Ecto neural progenitor cell (in vitro differentiated cells): Measurements from ENCODE around the gene LLCFC1.
A peak's percentile ranks its signal among the peaks of the same experiment; 100 is the strongest.

Experiments used
- DNase-seq: peaks from one replicate; pipeline ENCODE4 v3.0.0-alpha.2; 2018; ENCODE audit warnings: low spot score

The LLCFC1 gene

DNA sequence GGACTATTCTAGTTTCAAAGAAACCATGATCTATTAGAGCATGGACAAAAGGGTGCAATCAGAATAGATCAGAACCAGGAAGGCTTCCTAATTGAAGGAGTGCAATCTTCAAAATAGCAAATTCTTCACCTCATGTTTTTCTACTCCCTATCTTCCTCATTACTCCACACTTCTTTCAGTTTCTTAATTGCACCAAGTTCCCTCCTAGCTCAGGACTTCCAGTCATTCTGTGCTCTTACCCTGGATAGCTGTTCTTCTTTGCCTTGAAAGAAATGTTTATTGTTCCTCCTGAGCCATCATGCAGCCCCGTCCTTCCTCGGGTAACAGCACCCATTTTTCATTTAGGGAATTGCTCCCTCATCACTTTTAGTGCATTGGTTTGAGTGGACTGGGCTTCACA, 28.8 kb upstream of the LLCFC1 start:
- DNase-seq: no peak

DNA sequence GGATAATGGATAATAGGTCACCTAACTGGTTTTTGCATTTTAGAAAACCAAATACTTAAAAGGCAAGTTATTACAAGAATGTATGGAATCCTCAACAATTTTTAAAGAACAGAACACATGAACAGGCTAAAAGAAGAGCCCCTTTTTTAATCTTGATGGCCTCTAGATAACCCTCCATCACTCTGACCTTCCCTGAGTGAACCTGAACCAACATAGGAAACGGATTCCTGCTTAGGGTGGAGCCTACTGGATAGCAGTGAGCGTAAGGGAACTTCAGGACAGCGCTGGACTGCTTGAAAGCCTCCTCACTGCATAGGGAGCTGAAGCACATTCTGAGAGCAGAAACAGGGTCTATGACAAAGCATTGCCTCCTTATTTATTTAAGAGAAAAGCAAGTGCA, 26.2 kb upstream of the LLCFC1 start:
- DNase-seq: no peak

DNA sequence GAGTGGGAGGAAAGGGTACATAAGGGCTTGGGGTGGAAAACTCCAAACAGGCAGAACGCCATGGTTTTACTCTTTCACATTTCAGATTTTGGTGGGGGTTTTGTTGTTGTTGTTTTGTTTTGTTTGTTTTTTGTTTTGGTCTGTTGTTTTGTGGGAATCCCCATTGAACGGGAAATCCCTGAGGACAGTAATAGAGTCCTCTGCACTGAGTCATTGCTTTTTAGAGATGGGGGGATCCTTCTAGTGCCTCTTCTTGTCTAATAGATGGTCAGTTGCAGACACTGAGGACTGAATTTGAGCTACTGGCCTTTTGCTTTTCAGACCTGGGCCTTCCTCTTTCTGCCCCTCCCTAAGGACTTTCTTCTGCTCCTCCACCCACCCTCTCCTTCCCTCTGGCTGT, 25.7 kb upstream of the LLCFC1 start:
- DNase-seq: no peak

DNA sequence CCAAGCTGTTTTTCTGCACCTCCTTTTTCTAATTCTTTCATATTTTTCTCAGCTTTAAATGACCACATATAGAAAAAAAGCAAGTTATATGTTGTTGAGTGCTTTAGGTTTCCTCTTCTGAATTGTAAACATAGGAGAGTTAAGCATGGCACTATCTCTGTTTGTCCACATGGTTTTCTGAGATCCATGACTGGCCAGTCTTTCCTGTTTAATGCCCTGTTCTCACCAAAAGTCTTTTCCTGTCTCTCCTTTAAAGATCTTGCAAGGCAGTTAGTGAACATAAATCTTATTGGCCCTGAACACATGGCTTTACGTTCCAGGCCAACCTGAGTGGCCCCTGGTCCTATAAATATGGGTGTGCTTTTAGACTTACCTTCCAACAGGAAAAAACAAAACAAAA, 25.2 kb upstream of the LLCFC1 start:
- DNase-seq: no peak

DNA sequence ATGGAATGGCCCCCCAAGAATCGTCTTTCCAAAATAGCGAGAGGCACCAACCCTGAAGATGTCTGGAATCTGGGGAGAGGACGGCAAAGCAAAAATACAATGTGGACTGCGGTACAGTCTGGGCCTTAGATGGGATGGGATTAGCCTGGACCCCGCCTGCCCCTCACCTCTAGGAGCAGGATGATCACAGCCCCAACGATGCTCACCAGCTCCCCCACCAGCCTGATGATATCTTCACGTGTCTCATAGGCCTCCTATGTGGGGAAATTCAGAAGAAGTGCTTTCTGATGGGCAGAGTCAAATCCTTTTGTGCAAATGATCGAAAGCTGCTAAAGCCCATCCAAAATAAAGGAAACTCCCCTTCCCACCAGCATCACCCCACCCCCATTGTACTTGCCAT, 24.0 kb upstream of the LLCFC1 start:
- no peak for DNase-seq

DNA sequence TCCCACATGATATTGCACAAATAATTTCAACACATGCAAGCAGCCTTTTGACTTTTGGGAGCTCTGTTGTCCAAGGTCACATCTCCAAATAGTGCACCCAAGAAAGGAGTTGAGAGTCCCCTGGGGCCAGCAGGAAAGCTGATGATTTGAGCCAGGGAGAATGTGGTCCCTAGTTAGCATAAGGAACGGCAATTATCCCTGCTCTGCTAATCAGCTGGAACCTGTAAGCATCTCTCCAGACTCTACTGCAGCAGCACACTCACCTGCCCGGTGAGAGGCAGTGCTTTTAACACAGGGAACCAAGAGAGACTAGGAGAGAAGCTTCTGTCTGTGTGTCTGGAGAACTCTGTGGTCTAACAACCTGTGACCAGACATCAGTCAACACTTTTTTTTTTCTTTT, 22.8 kb upstream of the LLCFC1 start:
- DNase-seq: no peak

DNA sequence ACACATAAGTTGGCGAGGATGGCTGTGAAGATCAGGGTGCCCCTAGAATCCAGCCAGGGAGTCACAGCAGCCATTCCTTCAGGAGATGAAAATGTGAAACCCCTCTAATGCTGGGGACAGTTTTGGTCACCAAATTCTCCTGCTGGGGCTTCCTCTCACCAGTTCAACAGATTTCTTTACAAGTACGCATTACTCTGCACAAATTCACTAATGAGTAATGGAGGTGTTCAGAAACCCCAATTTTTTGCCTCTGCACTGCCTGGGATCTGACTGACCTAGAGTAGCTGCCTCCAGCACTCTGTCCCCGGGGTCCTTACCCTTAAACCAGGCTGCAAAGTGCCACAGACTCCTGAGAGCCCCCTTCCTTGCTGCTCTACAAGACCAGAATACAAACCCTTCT, 21.8 kb upstream of the LLCFC1 start:
- DNase-seq: no peak

DNA sequence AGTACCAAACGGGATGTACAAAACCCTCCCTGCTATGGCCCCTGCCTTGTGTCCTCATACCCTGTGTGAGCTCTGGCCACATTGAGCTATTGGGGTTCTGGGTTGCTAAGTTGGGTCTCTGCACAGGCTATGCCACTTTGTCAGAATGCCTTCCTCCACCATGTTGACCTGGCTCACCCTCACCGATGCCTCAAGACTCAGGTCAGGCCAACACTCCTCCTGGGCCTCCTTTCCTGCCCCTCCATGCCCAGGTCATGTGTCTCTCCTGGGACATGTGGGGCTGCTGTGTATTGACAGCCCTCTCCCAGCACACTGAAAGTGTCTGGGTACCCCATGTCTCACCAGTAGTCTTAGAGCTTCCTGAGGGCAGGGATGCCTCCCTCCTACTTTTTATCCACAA, 20.4 kb upstream of the LLCFC1 start:
- DNase-seq: no peak

DNA sequence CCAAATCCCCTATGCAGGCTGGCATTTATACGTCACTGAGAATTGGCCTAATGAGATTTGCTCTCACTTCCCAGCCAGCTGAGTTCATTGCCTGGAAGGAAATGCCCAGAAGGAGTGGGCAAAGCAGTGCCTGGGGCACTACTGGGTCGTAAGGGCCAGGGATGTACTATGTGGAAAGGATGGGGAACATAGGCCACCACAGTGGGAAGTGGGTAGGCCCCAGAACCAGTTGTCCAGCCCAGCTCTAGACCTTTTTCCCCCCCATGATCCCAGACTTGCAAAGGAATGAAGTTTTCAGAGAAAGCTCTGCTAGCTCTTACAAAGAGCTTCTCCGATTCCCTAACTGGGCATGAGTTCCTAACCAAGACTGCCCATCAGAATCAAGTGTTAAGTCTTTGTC, 19.6 kb upstream of the LLCFC1 start:
- DNase-seq: no peak

DNA sequence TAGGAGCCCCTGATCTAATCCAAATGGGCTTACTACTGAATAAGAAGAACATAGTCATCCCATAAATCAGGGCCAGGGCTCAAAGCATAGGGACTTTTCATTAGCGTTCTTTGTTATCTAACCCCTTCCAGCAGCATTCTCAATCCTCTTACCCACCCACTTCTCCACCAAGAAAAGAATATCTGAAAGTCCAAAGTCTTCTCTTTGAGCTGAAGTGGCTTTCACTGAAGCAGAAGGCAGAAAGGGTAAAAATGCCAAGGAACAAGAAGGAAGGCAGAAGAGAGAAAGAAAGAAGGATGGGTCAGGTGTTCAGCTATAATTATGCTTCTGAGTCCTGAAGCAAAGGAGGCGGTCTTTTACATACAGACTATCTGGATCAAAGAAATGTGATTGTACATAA, 15.9 kb upstream of the LLCFC1 start:
- DNase-seq: peak; percentile 7

DNA sequence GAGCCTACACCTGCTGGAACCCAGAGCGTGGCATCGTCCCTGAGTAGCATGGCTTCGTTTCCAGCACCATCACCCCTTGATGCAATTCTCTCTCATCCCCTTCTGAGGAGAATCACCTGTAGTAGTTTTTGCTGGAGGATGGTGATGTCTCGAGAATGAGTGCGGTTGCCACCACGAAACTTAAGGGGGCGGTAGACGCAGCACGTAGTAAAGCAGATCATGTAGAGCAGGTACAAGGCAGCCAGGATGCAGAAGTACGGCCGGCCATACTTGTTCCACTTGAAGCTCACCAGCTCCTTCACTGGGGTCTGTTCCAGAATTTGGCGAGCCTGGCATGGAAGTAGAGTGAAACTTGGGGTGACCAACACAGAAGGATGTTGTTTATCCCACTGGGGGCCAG, 13.9 kb upstream of the LLCFC1 start:
- peak; percentile 46 for DNase-seq

DNA sequence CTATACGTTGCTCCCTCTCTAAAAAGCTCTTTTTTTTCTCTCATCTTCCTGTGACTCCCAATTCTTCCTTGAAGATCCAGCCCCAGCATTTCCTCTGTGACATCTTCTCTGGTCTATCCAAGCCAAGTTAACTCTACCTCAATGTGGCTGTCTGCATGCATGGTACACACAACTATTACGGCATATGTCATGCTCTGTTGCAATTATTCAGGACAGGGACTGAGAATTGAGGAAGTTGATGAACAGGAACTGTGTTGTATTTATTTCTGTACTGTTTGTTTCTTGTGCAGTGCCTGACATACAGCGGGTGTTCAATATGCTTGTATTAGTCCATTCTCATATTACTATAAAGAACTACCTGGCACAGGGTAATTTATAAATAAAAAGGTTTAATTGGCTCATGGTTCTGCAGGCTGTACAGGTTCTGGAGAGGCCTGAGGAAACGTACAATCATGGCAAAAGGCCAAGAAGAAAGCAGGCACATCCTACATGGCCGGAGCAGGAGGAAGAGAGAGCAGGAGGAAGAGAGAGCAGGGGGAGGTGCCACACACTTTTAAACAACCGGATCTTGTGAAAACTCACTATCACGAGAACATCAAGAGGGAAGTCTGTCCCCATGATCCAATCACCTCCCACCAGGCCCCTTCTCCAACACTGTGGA, 12.1 kb upstream of the LLCFC1 start:
- no peak for DNase-seq

DNA sequence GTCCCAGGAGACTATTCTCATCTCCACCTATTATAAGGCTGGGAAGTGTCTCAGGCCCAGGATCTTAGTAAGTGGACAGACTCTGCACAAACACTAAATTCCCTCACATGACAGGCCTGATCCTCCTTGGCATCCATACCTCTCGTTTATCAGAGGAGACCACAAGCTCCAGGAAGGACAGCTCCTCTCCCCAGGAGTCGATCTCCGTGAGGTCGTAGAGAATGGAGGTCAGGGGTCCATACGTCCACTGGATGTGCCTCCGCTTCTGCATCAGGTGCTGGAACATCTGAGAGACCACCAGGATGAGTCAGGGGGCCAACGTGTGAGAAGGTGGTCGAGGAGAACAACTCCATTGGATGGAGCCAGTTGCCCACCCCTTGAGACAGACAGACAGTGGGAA, 11.3 kb upstream of the LLCFC1 start:
- DNase-seq: no peak

DNA sequence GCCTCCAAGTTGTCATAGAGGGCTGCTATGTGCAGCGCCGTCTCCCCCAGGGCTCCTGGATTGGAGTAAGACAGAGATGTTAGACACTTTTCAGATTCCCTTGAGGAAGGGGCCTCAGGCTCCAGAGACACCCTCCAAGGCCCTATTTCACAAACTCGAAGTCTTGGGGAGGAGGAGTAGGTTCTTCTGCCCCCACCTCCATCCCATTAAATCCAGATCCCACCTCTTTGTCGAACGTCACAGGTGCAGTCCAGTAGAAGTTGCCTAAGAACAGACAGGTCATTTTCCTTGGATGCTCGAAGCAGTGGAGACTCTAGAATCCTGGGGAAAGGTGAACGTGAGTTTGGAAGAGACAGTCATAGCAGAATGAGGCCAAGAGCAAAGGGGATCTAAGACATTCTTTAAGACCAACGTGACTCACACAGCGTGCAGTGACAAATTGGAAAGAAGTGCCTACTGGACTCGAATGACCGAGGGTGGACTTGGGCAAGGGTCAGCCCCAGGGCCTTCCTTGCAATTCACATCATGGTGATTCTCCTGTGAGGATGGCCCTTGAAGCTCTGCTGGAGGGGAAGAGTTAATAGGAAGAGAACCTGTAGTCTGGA, 9.1 kb upstream of the LLCFC1 start:
- no peak for DNase-seq

DNA sequence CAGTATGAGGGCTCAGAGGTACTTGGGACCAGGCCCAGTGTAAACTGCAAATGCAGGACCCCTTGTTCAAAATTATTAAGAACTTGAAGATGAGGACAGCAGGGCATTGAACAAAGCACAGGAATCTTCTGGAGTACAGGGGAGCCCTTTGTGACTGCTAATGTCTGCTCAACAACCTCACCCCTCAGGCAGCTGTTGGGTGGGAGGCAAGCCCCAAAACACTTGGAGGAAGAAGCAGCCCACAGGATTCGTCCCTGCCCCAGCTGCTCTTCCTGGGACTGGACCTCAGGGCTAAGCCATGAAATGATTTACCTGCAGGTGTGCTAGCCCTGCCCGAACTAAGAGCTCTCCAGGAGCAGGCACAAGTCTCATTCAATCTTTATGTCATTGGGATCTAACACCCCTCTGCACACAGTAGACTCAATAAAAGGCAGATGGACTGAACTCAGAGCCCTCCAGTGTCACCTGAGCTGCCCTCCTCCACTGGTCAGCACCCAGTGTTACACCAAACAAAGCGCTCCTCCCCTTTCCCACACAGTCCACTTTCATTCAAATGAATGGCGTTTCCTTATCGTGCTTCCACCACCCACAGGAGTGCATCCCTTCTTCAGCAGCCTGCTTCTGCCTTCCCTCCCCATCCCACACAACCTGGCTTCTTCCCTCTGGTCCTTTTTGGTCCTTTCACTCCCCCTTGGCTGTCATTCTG, 6.7 kb upstream of the LLCFC1 start:
- no peak for DNase-seq

DNA sequence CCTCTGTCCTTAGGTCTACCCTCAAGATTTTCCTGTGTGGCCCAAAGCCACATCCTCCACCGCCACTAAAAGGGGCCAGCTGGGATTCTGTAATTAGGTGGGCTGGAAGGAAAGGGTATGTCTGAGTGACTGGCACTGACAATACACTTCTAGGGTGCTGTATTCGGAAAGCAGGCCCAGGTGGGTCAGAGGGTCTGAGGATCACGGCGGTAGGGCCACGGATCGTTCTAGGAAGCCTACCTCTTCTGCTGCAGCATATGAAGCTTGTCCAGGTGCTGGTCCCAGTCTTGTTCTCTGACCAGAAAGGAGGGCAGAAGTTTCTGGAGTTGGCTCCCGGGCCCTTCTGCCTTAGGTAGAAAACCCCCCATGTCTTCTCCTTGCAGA, 6.2 kb upstream of the LLCFC1 start:
- DNase-seq: no peak

DNA sequence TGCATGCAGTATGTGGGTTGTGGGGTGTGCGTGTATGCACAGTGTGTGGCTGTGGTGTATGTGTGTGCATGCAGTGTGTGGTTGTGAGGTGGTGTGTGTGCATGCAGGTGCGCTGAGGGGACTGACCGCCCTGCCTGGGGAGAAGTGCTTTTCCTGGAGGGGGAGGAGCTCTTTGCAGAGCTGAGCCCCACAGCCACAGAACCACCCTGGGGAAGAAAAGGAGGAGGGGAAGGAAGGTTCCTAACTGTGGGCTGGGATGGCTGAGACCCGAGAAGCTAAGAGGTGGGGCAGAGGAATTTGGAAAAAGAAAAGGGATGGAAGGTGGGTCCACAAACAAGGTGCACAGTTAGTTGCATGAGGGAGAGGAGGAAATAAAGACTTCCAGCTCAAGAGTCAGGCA, 5.7 kb upstream of the LLCFC1 start, which contains the start of gene TRPV5:
TRPV5 (minus strand) TSS at position 123 of the 400 bp plus-strand sequence. CDS start 287 bp downstream, outside the sequence.
- DNase-seq: no peak

DNA sequence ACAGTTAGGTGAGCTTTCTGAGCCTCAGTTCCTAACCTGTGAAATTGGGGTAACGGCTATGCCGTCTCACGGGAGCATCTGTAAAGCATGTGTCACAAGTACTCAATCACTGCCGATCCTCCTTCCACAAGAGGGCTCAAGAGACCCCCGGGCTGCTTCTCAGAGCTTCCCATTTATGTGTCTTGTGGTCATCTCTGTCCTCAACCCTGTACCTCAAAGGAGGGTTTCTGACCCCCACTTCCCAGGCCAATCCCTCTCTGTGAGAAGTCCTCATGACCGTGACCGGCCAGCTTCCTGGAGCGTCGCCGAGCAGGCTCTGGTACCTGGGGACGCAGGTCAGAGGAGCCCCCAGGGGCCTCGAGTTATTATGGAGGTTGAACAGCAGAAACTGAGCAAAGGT, 5.2 kb upstream of the LLCFC1 start:
- DNase-seq: no peak

DNA sequence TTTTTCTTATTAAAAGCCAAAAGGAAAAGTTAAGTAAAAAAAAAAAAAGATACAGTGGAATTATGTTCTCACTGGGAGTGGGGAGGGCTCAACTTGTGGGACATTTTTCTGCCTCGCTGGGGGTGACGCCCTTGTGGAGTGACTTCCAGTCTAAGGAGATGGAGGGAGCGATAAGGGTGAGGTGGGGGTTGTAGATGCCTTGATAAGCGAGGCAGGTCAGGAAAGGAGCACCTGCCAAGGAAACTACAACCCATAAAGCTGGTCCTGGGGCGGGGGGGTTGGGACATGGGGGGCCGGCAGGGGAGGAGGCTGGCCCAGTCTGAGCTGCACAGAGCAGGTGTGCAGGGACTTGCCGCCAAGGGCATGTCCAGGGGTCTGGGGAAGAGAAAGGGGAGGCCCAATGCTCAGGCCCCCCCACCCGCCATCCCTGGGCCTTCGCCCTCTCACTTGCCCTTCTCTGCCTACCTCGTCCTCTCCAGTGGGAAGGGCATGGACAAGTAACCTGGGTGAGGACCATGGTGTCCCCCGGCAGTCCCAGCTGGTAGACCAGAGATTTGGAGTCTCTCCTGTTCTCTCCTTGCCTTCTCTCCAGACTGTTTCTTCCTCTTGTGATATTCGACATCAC, 3.2 kb upstream of the LLCFC1 start:
- no peak for DNase-seq

DNA sequence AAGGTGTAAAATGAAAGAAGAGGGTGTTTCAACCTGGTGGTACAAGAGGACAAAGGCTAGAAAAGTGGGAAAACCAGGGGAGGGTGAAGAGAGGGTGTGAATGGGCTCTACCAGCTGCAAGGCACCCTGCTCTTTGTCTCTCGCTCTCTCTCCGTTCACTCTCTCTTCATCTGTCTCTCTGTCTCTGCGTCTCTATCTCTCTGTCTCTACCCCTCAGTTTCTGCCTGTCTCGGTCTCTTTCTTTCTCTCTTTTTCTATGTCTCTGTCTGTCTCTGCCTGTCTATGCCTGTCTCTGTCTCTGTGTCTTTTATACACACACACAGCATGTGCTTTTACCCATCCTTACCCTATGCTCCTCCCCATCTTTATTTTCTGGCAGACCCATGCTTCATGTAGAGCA, 673 bp upstream of the LLCFC1 start:
- no peak for DNase-seq

DNA sequence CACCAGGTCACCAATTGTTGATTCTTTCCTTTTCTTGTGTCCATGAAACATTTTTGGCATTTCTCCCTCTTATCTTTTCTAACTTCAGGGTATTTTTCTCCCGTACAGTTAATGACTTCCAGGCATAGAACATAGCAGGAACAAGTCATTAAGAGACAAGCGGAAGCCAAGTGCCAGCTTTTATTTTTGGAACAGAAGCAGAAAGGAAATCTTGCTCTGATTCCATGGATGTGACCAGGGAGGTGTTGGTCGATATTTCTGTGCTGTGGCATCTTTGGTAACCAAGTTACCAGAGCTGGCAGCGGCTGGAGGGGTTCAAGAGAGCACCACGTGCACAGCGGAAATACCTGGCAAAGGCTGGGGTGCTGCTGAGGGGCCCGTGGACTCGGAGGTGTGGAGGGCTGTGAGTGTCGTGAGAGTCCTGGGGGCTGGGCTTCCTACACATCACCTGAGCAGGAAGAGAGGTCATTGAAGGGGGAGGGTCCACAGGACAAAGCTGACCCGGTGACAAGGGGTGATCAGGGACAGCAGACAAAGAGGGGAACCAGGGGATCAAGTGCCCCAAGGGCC, 1.8 kb downstream of the LLCFC1 start:
- no peak for DNase-seq

DNA sequence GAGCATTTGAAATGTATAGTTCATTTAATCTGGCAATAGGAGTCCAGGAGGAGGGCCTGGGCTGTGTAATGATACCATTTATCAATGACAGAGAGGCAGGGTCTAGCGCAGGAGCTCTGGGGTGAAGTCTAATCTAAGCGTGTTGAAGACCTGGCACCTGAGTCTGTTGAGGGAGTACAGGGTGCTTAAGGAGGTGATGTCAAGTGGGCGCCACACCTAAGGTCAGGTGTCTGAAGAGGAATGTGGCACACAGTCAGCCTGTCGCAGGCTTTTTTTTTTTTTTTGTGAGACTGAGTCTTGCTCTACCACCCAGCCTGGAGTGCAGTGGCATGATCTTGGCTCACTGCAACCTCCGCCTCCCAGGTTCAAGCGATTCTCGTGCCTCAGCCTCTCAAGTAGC, 2.3 kb downstream of the LLCFC1 start:
- DNase-seq: no peak

DNA sequence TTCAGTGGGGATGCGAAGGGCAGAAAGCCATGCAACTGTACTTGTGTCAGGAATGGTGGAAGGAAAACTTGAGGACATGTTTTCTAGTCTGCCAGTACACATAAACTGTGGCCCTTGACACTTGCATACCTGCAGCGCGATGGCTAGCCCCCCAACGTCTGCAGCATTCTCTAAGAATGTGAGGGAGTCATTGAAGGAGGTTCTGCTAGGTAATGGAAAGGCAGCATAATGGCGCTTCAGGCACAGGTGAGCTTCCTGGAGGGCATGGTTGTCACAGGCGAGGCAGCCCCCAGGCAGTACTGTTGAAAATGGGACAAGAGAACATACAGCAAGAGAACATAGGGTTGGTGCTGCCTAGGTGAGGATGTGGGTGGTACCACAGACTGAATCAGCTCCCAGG, 3.5 kb downstream of the LLCFC1 start:
- DNase-seq: no peak
